Colonic mucosa (tissue), 4 donors: ENCODE results near the gene RNF223. TPM values are rescaled to one million over a fixed set of nuclear protein-coding genes. Genes with fewer than 3 reads are reported as not detected.

Source experiments
- DNase-seq: peaks from one replicate; pipeline ENCODE4 v3.0.0-alpha.2; 2020
- H3K27ac ChIP-seq: fragments of 200-600 bp; one replicate; pipeline ENCODE4 v1.8.0; 2021
- H3K27me3 ChIP-seq: fragments of 200-600 bp; one replicate; pipeline ENCODE4 v1.8.0; 2021
- H3K36me3 ChIP-seq: fragments of 200-600 bp; one replicate; pipeline ENCODE4 v1.8.0; 2021
- H3K4me1 ChIP-seq: fragments of 200-600 bp; one replicate; pipeline ENCODE4 v1.8.0; 2021; ENCODE audit warnings: mild to moderate bottlenecking
- H3K4me3 ChIP-seq: fragments of 200-600 bp; one replicate; pipeline ENCODE4 v1.8.0; 2021
- H3K9ac ChIP-seq, 2 donors: one replicate each; pipeline ENCODE4 v1.7.0; 2013; ENCODE audit warnings: control low read depth in 2 of 2, low read depth in 2 of 2, low read length in 2 of 2
- H3K9me3 ChIP-seq: fragments of 200-600 bp; one replicate; pipeline ENCODE4 v1.8.0; 2021
- CTCF ChIP-seq: fragments of 200-600 bp; IDR thresholded peaks from one replicate; pipeline ENCODE4 v1.8.0; 2022; ENCODE audit warnings: antibody characterized with exemption, mild to moderate bottlenecking
- intact Hi-C: fragments of 100-400 bp; cut with DNase I; formaldehyde crosslinking; loops from one replicate; pipeline ENCODE4 v1.14.1; 2022
- total RNA-seq, 2 donors: library from RNA; stranded (reverse); fragmentation: NEBNext Ultra II Directional in 1 of 2; extraction: Animal tissue kit (Norgen Biotek cat#: 25700) in 1 of 2; gene quantifications; one replicate each; pipeline ENCODE4 v1.2.1, GENCODE V29; 2021
- donor health status: healthy.
- donor health status: DM: no; HTN: no; CAD: no.
- donor health status: DM: no; HTN: no; CAD: no.

RNF223 gene
- total RNA-seq, 2 donors from 2014 or later, result 5.1 to 5.7 TPM

GRCh38 chr1:1082776-1083415 lies 8.8 kb upstream of the RNF223 start:
- Histone ChIP-seq H3K36me3 (no peaks in the 10 kb centered on the region), H3K27me3 (no peaks in the 10 kb centered on the region), H3K9me3 (no peaks in the 10 kb centered on the region), H3K9ac (no peak overlapping the region), H3K27ac (no peak overlapping the region), H3K4me3 (no peak overlapping the region), H3K4me1 (peaks cover 8% of the 10 kb centered on the region)
- TF ChIP-seq CTCF, result no peak
- DNase-seq, result no peak
- intact Hi-C loops, result no loop called here

- no peaks in the 10 kb centered on the region for H3K27me3 ChIP-seq
- H3K9me3 ChIP-seq, result no peaks in the 10 kb centered on the region
- H3K4me3 ChIP-seq, result no peak overlapping the region
- peaks cover 8% of the 10 kb centered on the region for H3K4me1 ChIP-seq
- H3K9ac ChIP-seq, result no peak overlapping the region
- TF ChIP-seq CTCF, result no peak
- H3K36me3 ChIP-seq, result no peaks in the 10 kb centered on the region
- intact Hi-C loops, result no loop called here
- H3K27ac ChIP-seq, result no peak overlapping the region
- no peak for DNase-seq
These were observed 8.2 kb upstream of the RNF223 start for GRCh38 chr1:1082239-1082775.

- Histone ChIP-seq H3K9ac (no peak overlapping the region), H3K36me3 (no peaks in the 10 kb centered on the region), H3K9me3 (no peaks in the 10 kb centered on the region), H3K4me3 (no peak overlapping the region), H3K4me1 (peaks cover 8% of the 10 kb centered on the region), H3K27ac (no peak overlapping the region), H3K27me3 (no peaks in the 10 kb centered on the region)
- no peak for DNase-seq
- TF ChIP-seq CTCF, result no peak
- intact Hi-C loops, result no loop called here
These were observed 7.5 kb upstream of the RNF223 start for GRCh38 chr1:1081311-1082238.

- TF ChIP-seq CTCF, result no peak
- intact Hi-C loops, result no loop called here
These were observed 6.8 kb upstream of the RNF223 start for GRCh38 chr1:1080951-1081310.

GRCh38 chr1:1080122-1080757 lies 6.1 kb upstream of the RNF223 start:
- H3K27ac ChIP-seq, result no peak overlapping the region
- H3K4me1 ChIP-seq, result peaks cover 8% of the 10 kb centered on the region

More at GRCh38 chr1:1080951-1081310, 6.8 kb upstream of the RNF223 start:
- H3K27me3 ChIP-seq, result no peaks in the 10 kb centered on the region
- no peak overlapping the region for H3K4me3 ChIP-seq
- no peak for DNase-seq
- H3K4me1 ChIP-seq, result peaks cover 8% of the 10 kb centered on the region
- H3K9ac ChIP-seq, result no peak overlapping the region
- no peaks in the 10 kb centered on the region for H3K9me3 ChIP-seq
- no peaks in the 10 kb centered on the region for H3K36me3 ChIP-seq
- no peak overlapping the region for H3K27ac ChIP-seq

More at GRCh38 chr1:1080122-1080757, 6.1 kb upstream of the RNF223 start:
- Histone ChIP-seq H3K36me3 (no peaks in the 10 kb centered on the region), H3K27me3 (no peaks in the 10 kb centered on the region), H3K9me3 (no peaks in the 10 kb centered on the region), H3K4me3 (peak overlapping the region; percentile 20), H3K9ac (peak overlapping the region; percentile 12 to 33)
- intact Hi-C loops, result no loop called here
- peak; percentile 72 for DNase-seq
- no peak for TF ChIP-seq CTCF
